OCI-LY7 (cell line): ENCODE measurements around the gene TMEM107. TPM values are rescaled to one million over a fixed set of nuclear protein-coding genes. Genes with fewer than 3 reads are reported as not detected.

Experiments
- BruUV-seq: library from RNA; stranded (reverse); fragments of 400-500 nt; replicated peaks from 2 replicates; lab custom pipeline; 2021; lab: Mats Ljungman, UMichigan
- CTCF ChIA-PET: fragments of 300-600 bp; sonication (Branson Sonifier 250); formaldehyde crosslinking; loops from one replicate; lab custom pipeline; 2022; ENCODE audit warnings: antibody characterized with exemption; ENCODE audit not compliant: unreplicated experiment; lab: Charles Lee
- POLR2A ChIA-PET: fragments of 300-600 bp; sonication (Branson Sonifier 250); formaldehyde crosslinking; loops from one replicate; lab custom pipeline; 2022; ENCODE audit warnings: antibody characterized with exemption; lab: Charles Lee
- DNase-seq: peaks from one replicate; pipeline ENCODE4 v3.0.0-alpha.2; 2015; ENCODE audit warnings: low spot score
- H2AFZ ChIP-seq: fragments of 200-600 bp; sonication (generic), shearing (Covaris generic); 2 replicates; pipeline ENCODE4 v1.6.1; 2014; ENCODE audit warnings: mild to moderate bottlenecking, antibody characterized with exemption, low read length, moderate library complexity
- H3K27ac ChIP-seq: fragments of 200-600 bp; sonication (generic); 2 replicates; pipeline ENCODE4 v1.5.1; 2014; ENCODE audit warnings: mixed run types, low read depth, mild to moderate bottlenecking, moderate library complexity, low read length, inconsistent platforms; ENCODE audit not compliant: poor library complexity, severe bottlenecking
- H3K36me3 ChIP-seq: fragments of 200-600 bp; sonication (generic); 2 replicates; pipeline ENCODE4 v1.6.1; 2014; ENCODE audit warnings: mild to moderate bottlenecking, antibody characterized with exemption, low read length, moderate library complexity, mixed read lengths; ENCODE audit not compliant: insufficient read depth
- H3K4me1 ChIP-seq: fragments of 200-600 bp; sonication (generic); 2 replicates; pipeline ENCODE4 v1.5.1; 2014; ENCODE audit warnings: mild to moderate bottlenecking, low read length; ENCODE audit not compliant: insufficient read depth, poor library complexity, severe bottlenecking
- H3K4me2 ChIP-seq: fragments of 200-600 bp; sonication (generic); 2 replicates; pipeline ENCODE4 v1.6.1; 2014; ENCODE audit warnings: mild to moderate bottlenecking, low read length
- H3K4me3 ChIP-seq: fragments of 200-600 bp; sonication (generic); 2 replicates; pipeline ENCODE4 v1.5.1; 2014; ENCODE audit warnings: mild to moderate bottlenecking, low read depth, low read length; ENCODE audit not compliant: poor library complexity, severe bottlenecking
- H3K79me2 ChIP-seq: fragments of 200-600 bp; sonication (generic); 2 replicates; pipeline ENCODE4 v1.6.1; 2016; ENCODE audit warnings: low read depth, mild to moderate bottlenecking, low read length, moderate library complexity, mixed read lengths; ENCODE audit not compliant: insufficient read depth
- H3K9me2 ChIP-seq: fragments of 200-600 bp; sonication (generic); 2 replicates; pipeline ENCODE4 v1.6.1; 2016; ENCODE audit warnings: mild to moderate bottlenecking, low read length, mixed read lengths; ENCODE audit not compliant: insufficient read depth
- H3K9me3 ChIP-seq: fragments of 200-600 bp; sonication (generic); 2 replicates; pipeline ENCODE4 v1.6.1; 2014; ENCODE audit warnings: mild to moderate bottlenecking, mixed run types, low read length, mixed read lengths
- H4K20me1 ChIP-seq: fragments of 200-600 bp; sonication (generic); 2 replicates; pipeline ENCODE4 v1.6.1; 2014; ENCODE audit warnings: mild to moderate bottlenecking, antibody characterized with exemption, low read length, moderate library complexity, mixed read lengths; ENCODE audit not compliant: insufficient read depth
- CTCF ChIP-seq: fragments of 200-600 bp; sonication (generic); conservative IDR thresholded peaks from 2 replicates; pipeline ENCODE4 v1.5.1; 2014; ENCODE audit warnings: mild to moderate bottlenecking, antibody characterized with exemption, low read length, moderate library complexity, mixed read lengths
- EZH2phosphoT487 ChIP-seq: fragments of 200-600 bp; sonication (generic); IDR thresholded peaks from 2 replicates; pipeline ENCODE4 v1.6.1; 2018; ENCODE audit warnings: low read depth, borderline replicate concordance, mild to moderate bottlenecking, mixed run types, antibody characterized with exemption, low read length, moderate library complexity, mixed read lengths
- intact Hi-C: fragments of 100-400 bp; cut with micrococcal nuclease; formaldehyde crosslinking; loops from one replicate; pipeline ENCODE4 v1.10.0; 2022; ENCODE audit not compliant: unreplicated experiment
- total RNA-seq, 2 experiments: library from RNA; depleted of rRNA in 1 of 2; stranded (reverse); fragments of >200 nt in 1 of 2; shearing (Covaris generic) in 1 of 2; gene quantifications; 2 replicates each; pipeline ENCODE4 v1.2.3, GENCODE V29; 2014 to 2022

Gene TMEM107
- total RNA-seq, 2 experiments from 2014 or later = 43.9 to 57.0 TPM

GRCh38 chr17:8155231-8155995 lies 20.8 kb downstream of the TMEM107 start:
- BruUV-seq = no TSS peak
- Histone ChIP-seq H2AFZ (no peak overlapping the region), H3K4me3 (peak overlapping the region; percentile 75), H3K4me2 (peak overlapping the region; percentile 95), H3K4me1 (peaks cover 57% of the 10 kb centered on the region), H3K9me3 (no peaks in the 10 kb centered on the region), H3K79me2 (peaks cover 9% of the 10 kb centered on the region; the same call in 1 of the 2 replicates), H3K27ac (peak overlapping the region; percentile 36), H3K36me3 (peaks cover 18% of the 10 kb centered on the region), H3K9me2 (no peaks in the 10 kb centered on the region), H4K20me1 (no peaks in the 10 kb centered on the region; the same call in 1 of the 2 replicates)
- TF ChIP-seq EZH2phosphoT487 = no peak
- TF ChIP-seq CTCF = no peak
- intact Hi-C loops = loop anchor here (10.0 kb wide), 1 partner anchor 321 kb away; the partner anchor contains the start of gene KDM6B
- no peak for DNase-seq
- CTCF ChIA-PET = no interaction called here
- POLR2A ChIA-PET = interaction anchor here (0.9 to 1.9 kb wide), 2 partner anchors 18 to 23 kb away, joined by 3 to 18 read pairs; no protein-coding TSS in a partner anchor

DNA sequence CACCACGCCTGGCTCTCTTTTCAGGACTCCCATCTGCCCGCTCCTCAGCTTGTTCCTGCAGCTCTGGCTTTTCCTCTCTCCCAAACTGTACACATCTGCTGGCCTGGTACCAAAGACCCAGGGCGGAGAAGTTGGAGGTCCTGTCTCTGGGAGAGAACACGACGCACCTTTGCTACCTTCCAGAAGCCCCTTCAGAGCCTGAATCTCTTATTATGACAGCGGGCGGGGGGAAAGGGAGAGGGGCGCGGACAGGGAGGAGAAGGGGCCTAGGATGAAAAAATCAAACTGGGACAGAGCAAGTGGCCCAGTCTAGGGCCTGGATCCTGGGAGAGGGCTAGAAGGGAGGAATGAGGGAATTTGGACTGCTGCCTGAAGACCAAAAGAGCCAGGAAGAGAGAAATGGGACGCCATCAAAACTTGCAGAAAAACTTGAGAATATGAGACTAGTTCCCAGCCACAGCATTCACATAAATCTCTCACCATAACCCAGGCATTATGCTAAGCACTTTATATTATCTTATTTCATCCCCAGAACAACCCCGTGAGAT lies 21.5 kb downstream of the TMEM107 start:
- Histone ChIP-seq H3K4me2 (peak overlapping the region; percentile 95), H3K79me2 (peaks cover 12% of the 10 kb centered on the region; the same call in 1 of the 2 replicates), H2AFZ (no peak overlapping the region; the same call in 1 of the 2 replicates), H3K4me3 (peak overlapping the region; percentile 75), H3K36me3 (peaks cover 21% of the 10 kb centered on the region), H3K9me2 (no peaks in the 10 kb centered on the region), H3K27ac (no peak overlapping the region), H3K4me1 (peaks cover 58% of the 10 kb centered on the region), H3K9me3 (no peaks in the 10 kb centered on the region), H4K20me1 (no peaks in the 10 kb centered on the region; the same call in 1 of the 2 replicates)
- no TSS peak for BruUV-seq
- no peak for DNase-seq
- TF ChIP-seq EZH2phosphoT487 (no peak), CTCF (no peak)
- intact Hi-C loops = loop anchor here (10.0 kb wide), 1 partner anchor 320 kb away; the partner anchor contains the start of gene KDM6B
- ChIA-PET CTCF (no interaction called here), POLR2A (interaction anchor here (1.0 kb wide), 1 partner anchor 28 kb away, joined by 5 read pairs; no protein-coding TSS in a partner anchor)
